Stimulated activated naive CD8-positive, alpha-beta T cell treated with anti-CD3 and anti-CD28 coated beads, Interleukin-15, amount 100 ng/mL, for 72 hours (primary cell): ENCODE data around the gene WLS.

Experiments
- ATAC-seq: fragments of 150-1000 bp; cut with Tn5 transposase; 2 replicates; pipeline ENCODE4 v1.10.0; 2021; ENCODE audit warnings: mild to moderate bottlenecking, moderate library complexity
- DNase-seq, 2 donors: peaks; one replicate each; pipeline ENCODE4 v3.0.0; 2021 to 2022
- H3K27ac Mint-ChIP-seq, 2 donors: one replicate each; pipeline ENCODE4 v1.8.0; 2022; ENCODE audit warnings: mild to moderate bottlenecking in 2 of 2, mixed read lengths in 2 of 2, moderate library complexity in 2 of 2
- H3K27me3 Mint-ChIP-seq: one replicate; pipeline ENCODE4 v1.8.0; 2022; ENCODE audit warnings: mixed read lengths
- H3K4me1 Mint-ChIP-seq: one replicate; pipeline ENCODE4 v1.8.0; 2022; ENCODE audit warnings: mild to moderate bottlenecking, mixed read lengths
- H3K4me3 Mint-ChIP-seq, 2 donors: one replicate each; pipeline ENCODE4 v1.8.0; 2022; ENCODE audit warnings: mild to moderate bottlenecking in 2 of 2, mixed read lengths in 2 of 2, moderate library complexity in 1 of 2
- H3K9me3 Mint-ChIP-seq, 2 donors: one replicate each; pipeline ENCODE4 v1.8.0; 2022; ENCODE audit warnings: mixed read lengths in 2 of 2

WLS gene

GRCh38 chr1:68216089-68216772 is 16.1 kb downstream of the WLS start:
- no peak for DNase-seq
- Mint-ChIP-seq H3K27ac (peak overlapping the region in 1 of 2 donors; percentile 19), H3K4me1 (no peaks in the 10 kb centered on the region), H3K4me3 (no peak overlapping the region), H3K27me3 (no peaks in the 10 kb centered on the region), H3K9me3 (no peaks in the 10 kb centered on the region)
- no peak for ATAC-seq

- Mint-ChIP-seq H3K27ac (no peak overlapping the region), H3K4me3 (no peak overlapping the region), H3K27me3 (no peaks in the 10 kb centered on the region), H3K4me1 (no peaks in the 10 kb centered on the region), H3K9me3 (no peaks in the 10 kb centered on the region)
- DNase-seq = no peak
- no peak for ATAC-seq
Measured at GRCh38 chr1:68213843-68214242, 18.5 kb downstream of the WLS start.

GRCh38 chr1:68211761-68212380 is 20.5 kb downstream of the WLS start:
- Mint-ChIP-seq H3K27ac (no peak overlapping the region), H3K27me3 (no peaks in the 10 kb centered on the region), H3K4me1 (no peaks in the 10 kb centered on the region), H3K9me3 (no peaks in the 10 kb centered on the region), H3K4me3 (no peak overlapping the region)
- ATAC-seq (no peak), DNase-seq (no peak)

GRCh38 chr1:68210829-68211228 is 21.5 kb downstream of the WLS start:
- no peak overlapping the region for H3K4me3 Mint-ChIP-seq
- DNase-seq (no peak), ATAC-seq (no peak)
- H3K27ac Mint-ChIP-seq = no peak overlapping the region
- no peaks in the 10 kb centered on the region for H3K9me3 Mint-ChIP-seq
- H3K27me3 Mint-ChIP-seq = no peaks in the 10 kb centered on the region
- H3K4me1 Mint-ChIP-seq = no peaks in the 10 kb centered on the region

- Mint-ChIP-seq H3K4me3 (no peak overlapping the region), H3K27me3 (no peaks in the 10 kb centered on the region), H3K9me3 (no peaks in the 10 kb centered on the region), H3K4me1 (no peaks in the 10 kb centered on the region), H3K27ac (no peak overlapping the region)
- DNase-seq = no peak
- no peak for ATAC-seq
Measured at GRCh38 chr1:68210027-68210426, 22.3 kb downstream of the WLS start.

- H3K27ac Mint-ChIP-seq = no peak overlapping the region
- no peak for DNase-seq
Measured at GRCh38 chr1:68206848-68207689, 25.3 kb downstream of the WLS start.

GRCh38 chr1:68205794-68206358 is 26.4 kb downstream of the WLS start:
- H3K4me3 Mint-ChIP-seq = no peak overlapping the region
- H3K27ac Mint-ChIP-seq = no peak overlapping the region
- no peaks in the 10 kb centered on the region for H3K9me3 Mint-ChIP-seq
- DNase-seq = no peak
- no peaks in the 10 kb centered on the region for H3K4me1 Mint-ChIP-seq
- H3K27me3 Mint-ChIP-seq = no peaks in the 10 kb centered on the region
- ATAC-seq = no peak

More at GRCh38 chr1:68206848-68207689, 25.3 kb downstream of the WLS start:
- ATAC-seq = no peak
- H3K4me1 Mint-ChIP-seq = no peaks in the 10 kb centered on the region
- no peaks in the 10 kb centered on the region for H3K27me3 Mint-ChIP-seq
- no peaks in the 10 kb centered on the region for H3K9me3 Mint-ChIP-seq
- no peak overlapping the region for H3K4me3 Mint-ChIP-seq

GRCh38 chr1:68204977-68205630 is 27.2 kb downstream of the WLS start:
- no peak overlapping the region for H3K27ac Mint-ChIP-seq
- DNase-seq (no peak), ATAC-seq (no peak)
- H3K27me3 Mint-ChIP-seq = no peaks in the 10 kb centered on the region
- no peak overlapping the region for H3K4me3 Mint-ChIP-seq
- H3K9me3 Mint-ChIP-seq = no peaks in the 10 kb centered on the region
- H3K4me1 Mint-ChIP-seq = no peaks in the 10 kb centered on the region

GRCh38 chr1:68202239-68202832 is 30.0 kb downstream of the WLS start:
- H3K27me3 Mint-ChIP-seq = no peaks in the 10 kb centered on the region
- H3K9me3 Mint-ChIP-seq = no peaks in the 10 kb centered on the region
- no peaks in the 10 kb centered on the region for H3K4me1 Mint-ChIP-seq
- ATAC-seq (no peak), DNase-seq (no peak)
- H3K4me3 Mint-ChIP-seq = no peak overlapping the region
- no peak overlapping the region for H3K27ac Mint-ChIP-seq

GRCh38 chr1:68201546-68202238 is 30.6 kb downstream of the WLS start:
- no peaks in the 10 kb centered on the region for H3K4me1 Mint-ChIP-seq
- no peak for ATAC-seq
- no peaks in the 10 kb centered on the region for H3K27me3 Mint-ChIP-seq
- no peak overlapping the region for H3K27ac Mint-ChIP-seq
- no peak overlapping the region for H3K4me3 Mint-ChIP-seq
- no peaks in the 10 kb centered on the region for H3K9me3 Mint-ChIP-seq
- DNase-seq = no peak

- H3K27ac Mint-ChIP-seq = no peak overlapping the region
- H3K27me3 Mint-ChIP-seq = no peaks in the 10 kb centered on the region
- no peak for DNase-seq
- no peak for ATAC-seq
- no peaks in the 10 kb centered on the region for H3K9me3 Mint-ChIP-seq
- H3K4me1 Mint-ChIP-seq = no peaks in the 10 kb centered on the region
- H3K4me3 Mint-ChIP-seq = no peak overlapping the region
Measured at GRCh38 chr1:68199603-68200002, 32.7 kb downstream of the WLS start.

GRCh38 chr1:68198752-68199151 is 33.6 kb downstream of the WLS start:
- Mint-ChIP-seq H3K4me1 (no peaks in the 10 kb centered on the region), H3K4me3 (no peak overlapping the region), H3K27me3 (no peaks in the 10 kb centered on the region), H3K9me3 (no peaks in the 10 kb centered on the region), H3K27ac (no peak overlapping the region)
- DNase-seq (no peak), ATAC-seq (no peak)

GRCh38 chr1:68197891-68198290 is 34.4 kb downstream of the WLS start:
- Mint-ChIP-seq H3K4me3 (no peak overlapping the region), H3K27ac (no peak overlapping the region), H3K4me1 (no peaks in the 10 kb centered on the region), H3K27me3 (no peaks in the 10 kb centered on the region), H3K9me3 (no peaks in the 10 kb centered on the region)
- DNase-seq (no peak), ATAC-seq (no peak)

GRCh38 chr1:68197461-68197860 is 34.9 kb downstream of the WLS start:
- H3K4me1 Mint-ChIP-seq = no peaks in the 10 kb centered on the region
- H3K27ac Mint-ChIP-seq = no peak overlapping the region
- no peaks in the 10 kb centered on the region for H3K9me3 Mint-ChIP-seq
- ATAC-seq (no peak), DNase-seq (no peak)
- no peaks in the 10 kb centered on the region for H3K27me3 Mint-ChIP-seq
- no peak overlapping the region for H3K4me3 Mint-ChIP-seq

GRCh38 chr1:68196676-68197075 is 35.6 kb downstream of the WLS start:
- DNase-seq (no peak), ATAC-seq (no peak)
- Mint-ChIP-seq H3K27ac (no peak overlapping the region), H3K4me3 (no peak overlapping the region), H3K27me3 (no peaks in the 10 kb centered on the region), H3K9me3 (no peaks in the 10 kb centered on the region), H3K4me1 (no peaks in the 10 kb centered on the region)
